CD8-positive, alpha-beta memory T cell (primary cell): ENCODE data around the gene MRPL52. TPM values are rescaled to one million over a fixed set of nuclear protein-coding genes. Genes with fewer than 3 reads are reported as not detected.

ENCODE experiments used
- CTCF ChIA-PET: fragments of 350-600 bp; sonication (Branson Sonifier 250); formaldehyde crosslinking; loops from one replicate; lab custom pipeline; 2021; ENCODE audit warnings: antibody characterized with exemption; lab: Charles Lee
- POLR2A ChIA-PET: fragments of 350-600 bp; sonication (Branson Sonifier 250); formaldehyde crosslinking; loops from one replicate; lab custom pipeline; 2021; ENCODE audit warnings: antibody characterized with exemption; lab: Charles Lee
- DNase-seq, 5 donors: peaks; one replicate each; pipeline versions ENCODE4 v3.0.0 to v3.0.0-alpha.2; 2020 to 2022; ENCODE audit warnings: mixed read lengths in 1 of 5
- H3K27ac ChIP-seq: one replicate; pipeline ENCODE4 v1.7.0; 2013; ENCODE audit warnings: low read depth, mild to moderate bottlenecking, low read length, moderate library complexity
- H3K27me3 ChIP-seq: 2 replicates; pipeline ENCODE4 v1.7.0; 2013; ENCODE audit warnings: low read length, mild to moderate bottlenecking; ENCODE audit not compliant: insufficient read depth, poor library complexity, severe bottlenecking
- H3K36me3 ChIP-seq: 2 replicates; pipeline ENCODE4 v1.7.0; 2013; ENCODE audit warnings: mild to moderate bottlenecking, low read length, moderate library complexity; ENCODE audit not compliant: insufficient read depth
- H3K4me1 ChIP-seq: 2 replicates; pipeline ENCODE4 v1.7.0; 2013; ENCODE audit warnings: mild to moderate bottlenecking, low read length, moderate library complexity; ENCODE audit not compliant: insufficient read depth
- H3K4me3 ChIP-seq: 2 replicates; pipeline ENCODE4 v1.7.0; 2013; ENCODE audit warnings: mild to moderate bottlenecking, low read length
- H3K9me3 ChIP-seq: 2 replicates; pipeline ENCODE4 v1.7.0; 2013; ENCODE audit warnings: mild to moderate bottlenecking, low read length
- H3K27ac Mint-ChIP-seq, 8 donors: one replicate each; pipeline ENCODE4 v1.8.0; 2020 to 2021; ENCODE audit warnings: mixed read lengths in 8 of 8, mild to moderate bottlenecking in 6 of 8, inconsistent platforms in 3 of 8, moderate library complexity in 3 of 8
- H3K27me3 Mint-ChIP-seq, 2 donors: one replicate each; pipeline ENCODE4 v1.8.0; 2020 to 2021; ENCODE audit warnings: mixed read lengths in 2 of 2, mild to moderate bottlenecking in 1 of 2, moderate library complexity in 1 of 2
- H3K36me3 Mint-ChIP-seq, 3 donors: one replicate each; pipeline ENCODE4 v1.8.0; 2020 to 2021; ENCODE audit warnings: mixed read lengths in 3 of 3, inconsistent platforms in 1 of 3, mild to moderate bottlenecking in 1 of 3
- H3K4me1 Mint-ChIP-seq, 3 donors: one replicate each; pipeline ENCODE4 v1.8.0; 2020 to 2021; ENCODE audit warnings: mixed read lengths in 3 of 3, inconsistent platforms in 1 of 3, mild to moderate bottlenecking in 1 of 3
- H3K4me3 Mint-ChIP-seq, 7 donors: one replicate each; pipeline ENCODE4 v1.8.0; 2020 to 2021; ENCODE audit warnings: mixed read lengths in 7 of 7, mild to moderate bottlenecking in 6 of 7, moderate library complexity in 4 of 7, inconsistent platforms in 2 of 7
- H3K9me3 Mint-ChIP-seq, 5 donors: one replicate each; pipeline ENCODE4 v1.8.0; 2020 to 2022; ENCODE audit warnings: mixed read lengths in 5 of 5, mild to moderate bottlenecking in 3 of 5, moderate library complexity in 2 of 5, inconsistent platforms in 1 of 5
- polyA plus RNA-seq: library from polyadenylated mRNA; unstranded; fragments of 300-500 nt; fragmentation: Illumina TruSeq; gene quantifications from one replicate; pipeline ENCODE4 v1.2.3, GENCODE V29; 2021
- total RNA-seq, 2 experiments: library from RNA; stranded (reverse); gene quantifications; one replicate each; pipeline ENCODE4 v1.2.3, GENCODE V29; 2021

Gene MRPL52
- total and polyA plus RNA-seq, 3 experiments from 2014 or later = 139 to 185 (median 181) TPM

- no peaks in the 10 kb centered on the region for H3K36me3 ChIP-seq
- no peak overlapping the region for H3K4me3 Mint-ChIP-seq
- H3K27me3 Mint-ChIP-seq = peaks cover 18 to 42% of the 10 kb centered on the region in 2 donors
- no peaks in the 10 kb centered on the region for H3K9me3 Mint-ChIP-seq
- CTCF ChIA-PET = no interaction called here
- peaks cover 0 to 2% (median 0%) of the 10 kb centered on the region in 3 donors for H3K36me3 Mint-ChIP-seq
- no peaks in the 10 kb centered on the region for H3K9me3 ChIP-seq
- H3K4me1 ChIP-seq = no peaks in the 10 kb centered on the region
- H3K27me3 ChIP-seq = no peaks in the 10 kb centered on the region
- DNase-seq = no peak
- H3K27ac ChIP-seq = no peak overlapping the region
- POLR2A ChIA-PET = no interaction called here
- no peak overlapping the region for H3K4me3 ChIP-seq
- peak overlapping the region in 1 of 8 donors; percentile 28 for H3K27ac Mint-ChIP-seq
- H3K4me1 Mint-ChIP-seq = no peaks in the 10 kb centered on the region
Measured at GRCh38 chr14:22793976-22794375, 35.7 kb upstream of the MRPL52 start.

- POLR2A ChIA-PET = no interaction called here
- H3K27me3 Mint-ChIP-seq = peaks cover 19 to 45% of the 10 kb centered on the region in 2 donors
Measured at GRCh38 chr14:22794551-22794951, 35.1 kb upstream of the MRPL52 start.

GRCh38 chr14:22796087-22796707 is 33.5 kb upstream of the MRPL52 start:
- Mint-ChIP-seq H3K36me3 (peaks cover 0 to 2% (median 0%) of the 10 kb centered on the region in 3 donors), H3K27me3 (peaks cover 29 to 57% of the 10 kb centered on the region in 2 donors), H3K27ac (no peak overlapping the region), H3K4me3 (no peak overlapping the region), H3K9me3 (no peaks in the 10 kb centered on the region), H3K4me1 (no peaks in the 10 kb centered on the region)
- Histone ChIP-seq H3K9me3 (no peaks in the 10 kb centered on the region), H3K4me3 (no peak overlapping the region), H3K36me3 (no peaks in the 10 kb centered on the region), H3K4me1 (no peaks in the 10 kb centered on the region), H3K27me3 (no peaks in the 10 kb centered on the region), H3K27ac (no peak overlapping the region)
- no peak for DNase-seq
- ChIA-PET POLR2A (no interaction called here), CTCF (no interaction called here)

More at GRCh38 chr14:22794551-22794951, 35.1 kb upstream of the MRPL52 start:
- no peaks in the 10 kb centered on the region for H3K4me1 ChIP-seq
- CTCF ChIA-PET = no interaction called here
- H3K4me1 Mint-ChIP-seq = no peaks in the 10 kb centered on the region
- no peaks in the 10 kb centered on the region for H3K27me3 ChIP-seq
- no peak overlapping the region for H3K4me3 Mint-ChIP-seq
- no peaks in the 10 kb centered on the region for H3K9me3 ChIP-seq
- H3K9me3 Mint-ChIP-seq = no peaks in the 10 kb centered on the region
- H3K27ac ChIP-seq = no peak overlapping the region
- peaks cover 0 to 2% (median 0%) of the 10 kb centered on the region in 3 donors for H3K36me3 Mint-ChIP-seq
- DNase-seq = no peak
- no peak overlapping the region for H3K4me3 ChIP-seq
- H3K27ac Mint-ChIP-seq = no peak overlapping the region
- no peaks in the 10 kb centered on the region for H3K36me3 ChIP-seq

GRCh38 chr14:22797017-22797917 is 32.4 kb upstream of the MRPL52 start:
- H3K9me3 ChIP-seq = no peaks in the 10 kb centered on the region
- Mint-ChIP-seq H3K4me3 (no peak overlapping the region), H3K36me3 (peaks cover 0 to 2% (median 0%) of the 10 kb centered on the region in 3 donors), H3K27ac (no peak overlapping the region), H3K4me1 (no peaks in the 10 kb centered on the region), H3K9me3 (no peaks in the 10 kb centered on the region), H3K27me3 (peaks cover 32 to 61% of the 10 kb centered on the region in 2 donors)
- no peak overlapping the region for H3K27ac ChIP-seq
- no peaks in the 10 kb centered on the region for H3K4me1 ChIP-seq
- H3K4me3 ChIP-seq = no peak overlapping the region
- CTCF ChIA-PET = no interaction called here
- DNase-seq = no peak
- POLR2A ChIA-PET = no interaction called here
- H3K27me3 ChIP-seq = no peaks in the 10 kb centered on the region
- no peaks in the 10 kb centered on the region for H3K36me3 ChIP-seq

- no peak overlapping the region for H3K4me3 ChIP-seq
- no peaks in the 10 kb centered on the region for H3K36me3 ChIP-seq
- Mint-ChIP-seq H3K4me3 (no peak overlapping the region), H3K27me3 (peaks cover 34 to 72% of the 10 kb centered on the region in 2 donors), H3K36me3 (peaks cover 0 to 3% (median 2%) of the 10 kb centered on the region in 3 donors), H3K9me3 (no peaks in the 10 kb centered on the region), H3K27ac (no peak overlapping the region), H3K4me1 (no peaks in the 10 kb centered on the region)
- ChIA-PET POLR2A (no interaction called here), CTCF (no interaction called here)
- no peak overlapping the region for H3K27ac ChIP-seq
- no peaks in the 10 kb centered on the region for H3K27me3 ChIP-seq
- DNase-seq = no peak
- no peaks in the 10 kb centered on the region for H3K4me1 ChIP-seq
- no peaks in the 10 kb centered on the region for H3K9me3 ChIP-seq
Measured at GRCh38 chr14:22798528-22798927, 31.2 kb upstream of the MRPL52 start.

- no peaks in the 10 kb centered on the region for H3K9me3 ChIP-seq
- H3K27me3 Mint-ChIP-seq = peaks cover 35 to 76% of the 10 kb centered on the region in 2 donors
- no peak overlapping the region for H3K4me3 ChIP-seq
- no peak overlapping the region for H3K27ac Mint-ChIP-seq
- H3K27me3 ChIP-seq = no peaks in the 10 kb centered on the region
- no peak overlapping the region for H3K4me3 Mint-ChIP-seq
- H3K36me3 Mint-ChIP-seq = peaks cover 0 to 3% (median 2%) of the 10 kb centered on the region in 3 donors
- no peaks in the 10 kb centered on the region for H3K4me1 ChIP-seq
- ChIA-PET CTCF (no interaction called here), POLR2A (no interaction called here)
- no peak overlapping the region for H3K27ac ChIP-seq
- no peak for DNase-seq
- no peaks in the 10 kb centered on the region for H3K4me1 Mint-ChIP-seq
- H3K9me3 Mint-ChIP-seq = no peaks in the 10 kb centered on the region
- no peaks in the 10 kb centered on the region for H3K36me3 ChIP-seq
Measured at GRCh38 chr14:22800346-22800745, 29.3 kb upstream of the MRPL52 start.

GRCh38 chr14:22801716-22802115 is 28.0 kb upstream of the MRPL52 start:
- POLR2A ChIA-PET = no interaction called here
- H3K4me3 Mint-ChIP-seq = no peak overlapping the region
- no peak overlapping the region for H3K27ac ChIP-seq
- no peaks in the 10 kb centered on the region for H3K4me1 ChIP-seq
- H3K27me3 ChIP-seq = no peaks in the 10 kb centered on the region
- peaks cover 36 to 72% of the 10 kb centered on the region in 2 donors for H3K27me3 Mint-ChIP-seq
- H3K4me3 ChIP-seq = no peak overlapping the region
- H3K9me3 Mint-ChIP-seq = peaks cover 0 to 2% (median 0%) of the 10 kb centered on the region in 5 donors
- no peaks in the 10 kb centered on the region for H3K36me3 ChIP-seq
- no peaks in the 10 kb centered on the region for H3K9me3 ChIP-seq
- H3K27ac Mint-ChIP-seq = no peak overlapping the region
- CTCF ChIA-PET = no interaction called here
- peaks cover 0 to 3% (median 0%) of the 10 kb centered on the region in 3 donors for H3K36me3 Mint-ChIP-seq
- no peak for DNase-seq
- no peaks in the 10 kb centered on the region for H3K4me1 Mint-ChIP-seq
